DMS53 (cell line): ENCODE data around the gene ALPP.
"Not testable (repeated sequence)": the region's sequence is repeated elsewhere in the genome, so short reads cannot be mapped to it uniquely, and the experiment has no call there.

Experiments
- DNase-seq: peaks from one replicate; lab custom pipeline; 2025; lab: John Stamatoyannopoulos, UW

The ALPP gene

DNA sequence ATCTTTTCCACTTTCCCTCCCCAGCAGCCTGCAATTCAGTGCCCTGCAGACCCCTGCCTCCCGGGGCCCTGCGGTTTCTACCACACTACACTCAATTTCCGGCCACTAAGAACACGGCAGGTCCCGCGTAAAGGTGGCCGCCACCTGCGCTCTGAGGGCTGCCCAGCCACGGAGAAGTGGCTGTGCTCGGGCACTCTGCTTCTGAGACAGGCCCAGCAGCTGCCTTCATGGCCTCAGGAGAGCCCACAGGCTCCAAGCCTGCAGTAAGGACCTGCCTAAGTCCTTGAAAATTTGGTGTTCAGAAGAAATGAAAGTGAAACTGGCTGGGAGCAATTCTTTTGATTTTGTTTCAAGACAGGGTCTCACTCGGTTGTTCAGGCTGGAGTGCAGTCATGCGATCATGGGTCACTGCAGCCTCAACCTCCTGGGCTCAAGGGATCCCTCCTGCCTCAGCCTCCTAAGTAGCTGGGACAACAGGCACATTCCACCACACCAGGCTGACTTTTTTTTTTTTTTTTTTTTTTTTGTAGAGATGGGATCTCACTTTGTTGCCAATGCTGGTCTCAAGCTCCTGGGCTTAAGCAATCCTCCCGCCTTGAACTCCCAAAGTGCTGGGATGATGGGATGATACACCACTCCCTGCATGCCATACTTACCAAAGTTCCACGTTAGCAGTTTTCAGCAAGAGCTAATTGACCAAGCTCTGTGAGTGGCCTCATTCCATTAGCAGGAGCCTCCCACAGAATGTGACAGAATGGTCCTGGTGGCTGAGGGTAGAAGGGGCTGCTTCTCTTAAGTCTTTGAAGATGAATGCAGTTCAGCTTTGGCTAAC lies 14.6 kb upstream of the ALPP start:
- no peak for DNase-seq

DNA sequence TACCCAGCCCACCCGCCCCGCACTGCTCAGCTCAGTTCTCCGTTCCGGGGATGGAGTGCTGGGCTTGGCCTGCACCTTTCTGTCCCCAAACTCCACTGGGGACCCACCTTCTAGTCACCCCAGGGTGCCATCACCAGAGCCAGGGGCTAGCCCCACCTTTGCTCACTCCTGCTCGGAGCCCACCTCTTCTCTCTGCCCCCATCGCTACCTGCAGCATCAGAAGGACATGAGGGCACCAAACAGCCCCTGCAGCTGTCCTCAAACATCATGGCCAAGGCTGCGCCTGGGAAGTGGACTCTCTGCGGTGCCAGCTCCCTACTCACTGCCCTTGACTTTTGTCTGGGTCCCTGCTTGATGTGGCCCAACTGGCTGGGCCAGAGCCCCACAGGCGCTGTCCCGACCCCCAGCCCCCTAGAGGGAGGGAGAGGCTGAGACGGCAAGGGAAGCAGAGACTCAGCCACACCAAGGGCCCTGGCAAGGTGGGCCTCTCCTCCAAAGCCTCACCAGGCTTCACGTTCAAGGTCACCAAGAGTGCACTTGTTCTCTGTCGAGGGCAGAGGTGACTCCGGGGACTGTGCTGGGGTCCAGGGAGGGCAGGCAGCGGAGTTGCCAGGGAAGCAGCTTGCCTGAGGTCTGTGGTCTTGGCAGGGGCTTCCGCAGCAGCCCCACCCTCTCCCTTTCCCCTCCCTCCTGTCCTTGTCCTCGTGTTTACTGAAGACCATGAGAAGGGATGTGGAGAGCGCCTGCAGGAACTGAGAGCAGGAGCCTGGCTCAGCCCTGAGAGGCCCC lies 13.6 kb upstream of the ALPP start:
- not testable (repeated sequence) for DNase-seq

DNA sequence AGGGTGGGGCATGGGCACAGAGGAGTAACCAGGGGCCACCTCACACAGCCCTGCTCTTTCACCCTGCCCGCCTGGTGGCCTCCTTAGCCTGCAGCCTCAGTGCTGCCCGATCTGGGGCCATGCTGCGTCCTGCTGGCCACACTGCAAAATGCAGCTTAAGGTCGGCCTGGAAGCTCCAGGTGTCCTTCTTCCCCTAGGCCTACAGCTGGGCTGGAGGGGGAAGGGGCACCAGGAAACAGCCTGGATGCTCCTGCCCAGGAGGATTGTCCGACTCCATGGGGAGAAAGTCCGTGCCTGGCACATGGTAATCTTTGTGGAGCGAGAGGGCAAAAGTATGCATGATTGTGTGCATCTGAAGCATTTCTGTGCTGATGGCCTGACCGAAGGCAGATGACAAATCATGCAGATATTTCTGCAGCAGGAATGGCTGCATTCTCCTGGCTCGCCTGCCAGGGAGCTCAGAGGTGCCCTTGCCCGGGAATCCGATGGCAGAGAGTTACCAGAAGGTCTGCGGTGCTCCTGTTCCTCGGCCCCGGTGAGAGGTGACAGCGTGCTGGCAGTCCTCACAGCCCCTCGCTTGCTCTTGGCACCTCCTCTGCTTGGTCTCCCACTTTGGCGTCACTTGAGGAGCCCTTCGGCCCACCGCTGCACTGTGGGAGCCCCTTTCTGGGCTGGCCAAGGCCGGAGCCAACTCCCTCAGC lies 12.8 kb upstream of the ALPP start:
- DNase-seq: peak; percentile 83

DNA sequence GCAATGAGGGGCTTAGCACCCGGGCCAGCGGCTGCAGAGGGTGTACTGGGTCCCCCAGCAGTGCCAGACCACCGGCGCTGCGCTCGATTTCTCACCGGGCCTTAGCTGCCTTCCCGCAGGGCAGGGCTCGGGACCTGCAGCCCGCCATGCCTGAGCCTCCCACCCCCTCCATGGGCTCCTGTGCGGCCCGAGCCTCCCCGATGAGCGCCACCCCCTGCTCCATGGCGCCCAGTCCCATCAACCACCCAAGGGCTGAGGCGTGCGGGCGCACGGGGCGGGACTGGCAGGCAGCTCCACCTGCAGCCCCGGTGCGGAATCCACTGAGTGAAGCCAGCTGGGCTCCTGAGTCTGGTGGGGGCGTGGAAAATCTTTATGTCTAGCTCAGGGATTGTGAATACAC lies 12.1 kb upstream of the ALPP start:
- DNase-seq: not testable (repeated sequence)

- DNase-seq: no peak
These were observed 11.5 kb upstream of the ALPP start for GRCh38 chr2:232367016-232367415.

GRCh38 chr2:232367591-232368233 lies 10.8 kb upstream of the ALPP start:
- peak; percentile 25 for DNase-seq

GRCh38 chr2:232368311-232368731 lies 10.2 kb upstream of the ALPP start:
- no peak for DNase-seq

GRCh38 chr2:232369126-232369951 lies 9.2 kb upstream of the ALPP start:
- DNase-seq: no peak

DNA sequence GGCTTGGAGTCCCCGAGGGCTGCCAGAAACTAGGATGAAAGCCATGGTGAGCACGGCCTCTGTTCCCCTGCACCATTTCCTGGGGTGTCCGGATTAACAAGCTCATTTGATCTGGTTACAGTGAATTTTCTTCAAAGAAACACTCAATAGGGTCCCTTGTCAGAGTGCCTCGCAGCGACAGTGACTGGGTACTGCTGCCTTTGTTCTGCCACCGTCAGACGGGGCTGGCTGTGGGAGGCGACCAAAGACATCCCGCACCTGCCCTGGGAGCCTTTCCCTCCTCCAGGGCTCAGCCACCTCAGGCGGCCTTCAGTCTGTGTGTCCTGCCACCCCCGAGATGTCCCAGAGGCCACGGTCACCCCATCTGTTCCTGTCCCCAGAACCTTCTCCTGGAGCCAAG lies 8.5 kb upstream of the ALPP start:
- DNase-seq: not testable (repeated sequence)

DNA sequence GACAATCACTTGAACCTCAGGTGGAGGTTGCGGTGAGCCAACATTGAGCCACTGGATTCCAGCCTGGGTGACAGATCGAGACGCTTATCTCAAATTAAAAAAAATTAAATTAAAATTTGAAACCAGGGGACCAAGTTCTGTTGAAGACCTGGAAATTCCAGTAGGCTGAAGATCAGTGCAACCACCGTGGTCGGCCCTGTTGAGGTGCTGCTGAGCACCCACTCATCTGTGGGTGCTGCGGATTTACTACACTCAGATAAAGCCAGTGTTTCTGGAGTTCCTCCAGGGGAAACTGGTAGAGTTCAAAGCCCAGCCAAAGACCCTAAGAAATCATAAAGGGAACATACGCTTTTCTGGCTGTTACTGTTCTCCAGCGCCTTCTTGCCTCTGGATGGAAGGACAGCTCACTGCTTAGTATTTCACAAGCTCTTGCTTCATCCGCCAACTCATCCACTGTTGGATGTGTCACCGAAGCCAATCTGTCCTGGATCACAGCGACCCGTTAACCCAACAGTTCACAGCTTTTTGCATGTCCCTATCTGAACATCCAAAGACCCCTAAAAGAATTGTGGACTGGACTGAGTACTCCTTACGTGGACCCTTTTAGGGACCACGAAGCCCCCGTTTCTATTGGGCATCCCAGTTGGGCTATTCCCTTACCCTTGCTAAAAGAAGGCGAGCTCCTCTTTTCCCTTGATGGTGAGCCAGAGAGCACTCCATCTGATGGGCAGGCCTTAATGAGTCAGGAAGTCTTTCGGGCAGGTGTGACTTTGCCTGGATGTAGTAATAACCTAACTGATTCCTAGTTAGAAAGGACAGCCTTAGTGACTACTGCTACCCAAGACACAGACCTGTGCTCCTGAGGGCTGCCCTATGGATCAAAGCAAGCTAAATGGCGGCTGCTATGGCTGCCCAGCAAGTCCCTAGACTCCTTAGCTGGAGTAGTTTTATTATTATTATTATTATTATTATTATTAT lies 6.0 kb upstream of the ALPP start:
- DNase-seq: no peak

GRCh38 chr2:232374356-232374755 lies 4.2 kb upstream of the ALPP start:
- no peak for DNase-seq

DNA sequence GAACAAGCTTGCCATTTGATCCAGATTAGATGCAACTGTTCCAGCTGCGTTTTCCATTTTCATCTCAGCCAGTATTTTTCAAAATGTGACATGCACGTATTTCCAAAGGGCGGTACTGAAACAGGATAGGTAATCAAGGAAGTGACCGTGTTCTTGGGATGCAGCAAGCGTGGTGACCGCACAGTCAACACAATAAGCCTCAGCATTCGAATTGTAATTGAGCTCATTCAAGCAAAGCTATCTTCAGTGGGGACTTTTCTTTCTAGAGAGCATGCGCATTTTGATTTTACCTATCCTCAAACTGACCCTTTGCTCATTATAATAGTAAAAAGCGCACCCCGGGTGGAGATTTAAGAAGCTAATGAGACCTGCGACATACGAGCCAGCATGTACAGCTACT lies 3.4 kb upstream of the ALPP start:
- no peak for DNase-seq

GRCh38 chr2:232376260-232376659 lies 2.3 kb upstream of the ALPP start:
- no peak for DNase-seq

DNA sequence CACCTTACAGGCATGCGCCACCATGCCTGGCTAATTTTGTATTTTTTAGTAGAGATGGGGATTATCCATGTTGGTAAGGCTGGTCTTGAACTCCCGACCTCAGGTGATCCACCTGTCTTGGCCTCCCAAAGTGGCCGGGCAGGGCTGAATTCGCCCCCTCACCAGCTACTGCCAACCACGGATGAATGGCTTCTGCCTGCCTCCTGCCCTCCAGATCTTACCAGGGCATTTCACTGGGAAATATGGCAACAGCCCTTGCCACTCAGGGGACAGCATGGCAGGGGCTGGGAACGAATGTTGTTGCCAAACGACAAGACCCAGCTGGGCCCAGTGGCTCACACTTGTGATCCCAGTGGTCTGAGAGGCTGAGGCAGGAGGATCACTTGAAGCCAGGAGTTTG lies 1.8 kb upstream of the ALPP start:
- no peak for DNase-seq

- DNase-seq: no peak
These were observed 1.2 kb upstream of the ALPP start for GRCh38 chr2:232377319-232377718.

DNA sequence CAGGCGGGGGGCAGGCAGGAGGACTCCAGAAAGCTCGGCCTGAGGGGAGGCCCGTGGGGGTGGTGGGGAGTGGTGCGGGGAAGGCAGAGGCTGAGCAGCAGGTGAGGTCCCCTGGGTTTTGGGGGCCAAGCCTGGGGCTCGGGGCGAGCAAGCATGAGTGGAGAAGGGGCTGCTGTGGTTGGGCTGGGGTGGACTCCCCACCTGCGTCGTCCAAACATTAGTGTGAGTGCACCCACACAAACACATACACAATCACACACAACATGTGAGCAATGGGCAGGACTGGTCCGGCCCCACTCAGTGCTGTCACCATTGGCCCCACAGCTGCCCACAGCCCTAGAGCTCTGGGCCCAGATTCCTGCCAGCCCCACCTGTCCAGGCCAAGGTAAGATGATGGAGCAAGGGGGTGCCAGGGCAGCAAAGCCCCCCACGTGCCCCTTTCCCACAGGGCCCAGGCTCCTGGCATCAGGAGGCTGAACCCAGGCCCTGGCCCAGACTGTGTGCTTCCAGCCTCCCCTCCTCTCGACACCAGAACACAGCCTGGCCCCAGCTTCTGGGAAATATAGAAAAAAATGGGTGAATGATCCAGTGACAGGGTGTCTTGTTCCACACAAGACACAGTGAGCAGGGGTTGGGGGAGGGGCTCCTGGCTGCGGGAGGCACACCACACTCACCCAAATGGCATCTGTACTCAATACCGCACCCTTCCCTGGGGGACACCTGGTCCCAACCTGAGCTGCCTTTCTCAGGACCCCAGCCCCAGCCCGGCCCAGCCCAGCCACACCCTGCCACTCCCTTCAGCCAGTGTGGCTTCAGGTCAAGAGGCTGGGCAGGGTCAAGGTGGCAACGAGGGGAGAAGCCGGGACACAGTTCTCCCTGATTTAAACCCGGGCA lies 463 bp upstream of the ALPP start:
- DNase-seq: no peak

- DNase-seq: not testable (repeated sequence)
These were observed 1.3 kb downstream of the ALPP start for GRCh38 chr2:232379610-232380590.
